ENCODE results near the gene PDXP.
"Not testable (repeated sequence)": the region's sequence is repeated elsewhere in the genome, so short reads cannot be mapped to it uniquely, and the experiment has no call there.

- TF ChIP-seq CTCF (IDR thresholded peaks at IDR 0.05); POLR2AphosphoS5 (IDR thresholded peaks at IDR 0.05; ENCODE audit: low read depth, low read length); TCF7L2 (IDR thresholded peaks at IDR 0.05; ENCODE audit: low read depth, low read length); SIN3A (IDR thresholded peaks at IDR 0.05; ENCODE audit: borderline replicate concordance, insufficient read depth, low read depth, low read length): not testable (repeated sequence)
- TF ChIP-seq, protein P1, sequence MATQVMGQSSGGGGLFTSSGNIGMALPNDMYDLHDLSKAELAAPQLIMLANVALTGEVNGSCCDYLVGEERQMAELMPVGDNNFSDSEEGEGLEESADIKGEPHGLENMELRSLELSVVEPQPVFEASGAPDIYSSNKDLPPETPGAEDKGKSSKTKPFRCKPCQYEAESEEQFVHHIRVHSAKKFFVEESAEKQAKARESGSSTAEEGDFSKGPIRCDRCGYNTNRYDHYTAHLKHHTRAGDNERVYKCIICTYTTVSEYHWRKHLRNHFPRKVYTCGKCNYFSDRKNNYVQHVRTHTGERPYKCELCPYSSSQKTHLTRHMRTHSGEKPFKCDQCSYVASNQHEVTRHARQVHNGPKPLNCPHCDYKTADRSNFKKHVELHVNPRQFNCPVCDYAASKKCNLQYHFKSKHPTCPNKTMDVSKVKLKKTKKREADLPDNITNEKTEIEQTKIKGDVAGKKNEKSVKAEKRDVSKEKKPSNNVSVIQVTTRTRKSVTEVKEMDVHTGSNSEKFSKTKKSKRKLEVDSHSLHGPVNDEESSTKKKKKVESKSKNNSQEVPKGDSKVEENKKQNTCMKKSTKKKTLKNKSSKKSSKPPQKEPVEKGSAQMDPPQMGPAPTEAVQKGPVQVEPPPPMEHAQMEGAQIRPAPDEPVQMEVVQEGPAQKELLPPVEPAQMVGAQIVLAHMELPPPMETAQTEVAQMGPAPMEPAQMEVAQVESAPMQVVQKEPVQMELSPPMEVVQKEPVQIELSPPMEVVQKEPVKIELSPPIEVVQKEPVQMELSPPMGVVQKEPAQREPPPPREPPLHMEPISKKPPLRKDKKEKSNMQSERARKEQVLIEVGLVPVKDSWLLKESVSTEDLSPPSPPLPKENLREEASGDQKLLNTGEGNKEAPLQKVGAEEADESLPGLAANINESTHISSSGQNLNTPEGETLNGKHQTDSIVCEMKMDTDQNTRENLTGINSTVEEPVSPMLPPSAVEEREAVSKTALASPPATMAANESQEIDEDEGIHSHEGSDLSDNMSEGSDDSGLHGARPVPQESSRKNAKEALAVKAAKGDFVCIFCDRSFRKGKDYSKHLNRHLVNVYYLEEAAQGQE (IDR thresholded peaks at IDR 0.05; ENCODE audit: insufficient read depth in 1 of 2, low read depth in 2 of 2, low read length in 1 of 2): not testable (repeated sequence)
Observed at GRCh38 chr22:37694131-37694530, 35.6 kb downstream of the PDXP start.

Measured in Panc1 (cell line).